Measurements from ENCODE around the gene GABRA5.

GABRA5 gene

DNA sequence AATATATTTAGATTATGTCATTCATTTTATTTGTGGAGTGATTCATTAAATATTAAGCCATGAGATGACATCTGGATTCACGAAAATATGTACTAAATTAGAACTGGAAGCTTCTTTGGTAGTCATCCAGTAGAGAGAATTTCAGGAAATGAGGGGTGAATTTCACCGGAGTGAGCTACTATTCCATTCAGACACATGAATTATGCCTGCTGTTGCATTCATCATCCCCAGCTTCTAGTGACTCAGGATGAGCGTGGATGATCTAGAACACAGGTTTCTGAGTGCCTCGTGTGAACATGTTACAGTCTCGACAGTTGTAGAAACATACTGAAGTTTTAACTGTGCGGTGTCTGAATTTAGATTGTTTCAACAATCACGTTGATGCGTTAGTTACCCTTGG is 61.2 kb downstream of the GABRA5 start:
- DNase-seq (ENCODE audit: low read depth in 3 of 3): no peak

- no peak for DNase-seq (ENCODE audit: low read depth in 3 of 3)
Observed at GRCh38 chr15:26929588-26929987, 62.7 kb downstream of the GABRA5 start.

DNA sequence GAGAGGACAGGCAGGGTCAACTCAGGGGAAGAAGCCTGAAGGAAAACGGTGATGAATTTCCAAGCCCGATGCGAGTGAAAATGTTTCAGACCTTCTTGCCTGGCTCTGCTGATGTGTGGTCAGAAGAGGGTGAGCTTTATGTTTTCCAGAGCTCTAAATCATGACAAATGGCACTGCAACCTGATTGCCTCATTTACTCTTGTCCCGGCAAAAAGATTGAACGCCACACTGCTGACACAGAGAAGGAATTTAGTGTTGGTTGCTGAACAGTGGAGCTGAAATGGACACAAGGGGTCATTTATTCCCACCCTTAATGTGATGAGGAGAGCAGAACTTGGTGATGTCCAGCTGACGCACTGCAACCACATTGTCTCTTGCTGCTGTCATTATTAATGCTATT is 68.0 kb downstream of the GABRA5 start:
- no peak for DNase-seq (ENCODE audit: low read depth in 3 of 3)

- DNase-seq (ENCODE audit: low read depth in 3 of 3): no peak
Observed at GRCh38 chr15:26935322-26935721, 68.5 kb downstream of the GABRA5 start.

DNA sequence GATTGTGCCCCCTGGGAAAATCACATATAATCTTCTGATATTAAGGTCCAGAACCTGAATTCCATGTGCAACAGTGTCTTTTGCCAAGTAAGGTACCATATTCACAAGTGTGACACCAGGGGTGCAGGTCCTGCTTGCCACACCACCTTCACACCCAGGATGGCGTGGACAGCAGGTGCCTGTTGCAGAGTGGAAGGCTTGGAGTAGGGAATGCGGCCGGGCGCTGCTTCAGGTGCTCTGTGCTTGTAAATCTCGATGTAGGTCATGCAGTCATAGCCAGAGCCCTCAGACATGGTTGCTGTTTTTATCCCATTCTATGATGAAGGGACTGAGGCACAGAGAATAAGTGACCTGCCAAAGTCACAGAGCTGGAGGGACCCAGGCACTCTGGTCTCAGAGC is 69.6 kb downstream of the GABRA5 start:
- DNase-seq (ENCODE audit: low read depth in 3 of 3): no peak

DNA sequence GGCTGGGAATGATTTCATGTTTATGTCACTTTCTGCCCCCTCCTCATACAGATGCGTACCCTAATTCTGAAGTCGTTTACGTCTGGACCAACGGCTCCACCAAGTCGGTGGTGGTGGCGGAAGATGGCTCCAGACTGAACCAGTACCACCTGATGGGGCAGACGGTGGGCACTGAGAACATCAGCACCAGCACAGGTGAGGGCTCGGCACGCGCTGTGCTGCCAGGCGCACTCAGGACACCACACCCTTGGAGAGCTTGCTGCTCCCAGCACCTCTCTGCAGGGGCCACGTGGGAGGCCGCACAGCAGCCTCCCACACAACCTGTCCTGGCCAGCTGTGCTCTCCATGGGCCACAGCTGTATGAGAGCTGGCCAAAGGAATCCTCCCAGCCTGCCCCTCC is 70.3 kb downstream of the GABRA5 start:
- no peak for DNase-seq (ENCODE audit: low read depth in 3 of 3)

- DNase-seq (ENCODE audit: low read depth in 3 of 3): no peak
Observed at GRCh38 chr15:26939398-26939797, 72.5 kb downstream of the GABRA5 start.

GRCh38 chr15:26941489-26941888 is 74.6 kb downstream of the GABRA5 start:
- DNase-seq (ENCODE audit: low read depth in 3 of 3): no peak

DNA sequence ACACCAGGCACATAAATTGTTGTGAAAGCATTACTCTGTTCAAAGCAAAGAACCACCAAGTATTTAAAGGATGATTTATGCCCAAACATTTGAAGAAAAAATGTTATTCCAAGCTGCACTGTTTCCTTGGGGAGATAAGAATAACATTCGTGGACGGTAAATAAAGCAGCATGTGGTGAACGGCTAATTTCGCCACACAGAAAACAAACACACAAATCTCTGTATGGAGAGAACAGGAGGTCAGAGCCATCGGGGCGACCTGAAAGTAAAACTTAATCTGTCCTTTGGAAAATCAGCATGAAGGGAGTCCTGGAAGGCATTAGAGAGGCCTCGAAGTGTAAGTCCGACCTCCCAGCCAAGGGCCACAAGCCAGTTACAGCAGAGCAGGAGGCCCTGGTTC is 77.0 kb downstream of the GABRA5 start:
- DNase-seq (ENCODE audit: low read depth in 3 of 3): no peak

- DNase-seq (ENCODE audit: low read depth in 3 of 3): no peak
Observed at GRCh38 chr15:26945046-26945445, 78.2 kb downstream of the GABRA5 start.

DNA sequence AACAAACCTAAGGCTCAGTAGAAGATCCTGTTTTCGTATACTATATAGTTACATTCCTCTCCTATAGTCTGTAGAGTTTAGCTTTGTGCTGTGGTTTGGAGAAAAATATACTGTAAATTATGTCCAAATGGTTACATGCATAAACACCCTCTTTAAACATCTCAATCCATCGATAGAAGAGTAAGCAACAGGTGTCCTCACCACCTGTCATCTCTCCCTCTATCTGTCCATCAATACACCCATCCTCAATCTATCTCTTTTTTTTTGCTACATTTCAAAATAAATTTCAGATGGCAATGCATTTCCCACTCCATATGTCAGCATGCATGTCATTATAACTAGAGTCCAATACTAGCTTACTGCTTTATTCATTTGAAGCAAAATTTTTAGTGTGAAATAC is 83.1 kb downstream of the GABRA5 start:
- no peak for DNase-seq (ENCODE audit: low read depth in 3 of 3)

- no peak for DNase-seq (ENCODE audit: low read depth in 3 of 3)
Observed at GRCh38 chr15:26954403-26954802, 87.5 kb downstream of the GABRA5 start.

- DNase-seq (ENCODE audit: low read depth in 3 of 3): no peak
Observed at GRCh38 chr15:26967719-26968269, 100.9 kb downstream of the GABRA5 start.

- no peak for DNase-seq (ENCODE audit: low read depth in 3 of 3)
Observed at GRCh38 chr15:26968806-26969205, 101.9 kb downstream of the GABRA5 start.

- DNase-seq (ENCODE audit: low read depth in 3 of 3): no peak
Observed at GRCh38 chr15:26970712-26971210, 103.9 kb downstream of the GABRA5 start, which contains the start of gene GABRG3. TSS of gene GABRG3 (plus strand) at chr15:26971181.

- no peak for DNase-seq (ENCODE audit: low read depth in 3 of 3)
Observed at GRCh38 chr15:26971271-26972018, 104.6 kb downstream of the GABRA5 start.

DNA sequence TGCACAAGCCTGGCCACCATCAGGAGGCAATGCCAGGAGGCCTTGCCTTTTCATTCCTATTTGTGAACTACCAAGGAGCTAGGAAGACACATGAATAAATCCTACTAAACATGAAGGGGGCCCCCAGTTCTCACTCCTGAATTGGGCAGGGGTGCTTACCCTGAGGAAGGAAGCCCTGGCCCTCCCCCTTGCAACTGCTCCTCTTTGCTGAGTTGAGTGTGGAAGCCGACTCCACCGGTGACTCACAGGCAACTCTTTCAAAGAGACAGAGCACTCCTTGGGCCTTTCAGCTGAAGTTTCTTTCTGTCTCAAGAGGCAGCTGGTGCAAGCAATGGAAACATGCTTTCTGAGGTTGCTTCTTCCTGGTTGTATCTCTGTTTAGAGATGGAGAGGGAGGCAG is 105.8 kb downstream of the GABRA5 start:
- no peak for DNase-seq (ENCODE audit: low read depth in 3 of 3)

DNA sequence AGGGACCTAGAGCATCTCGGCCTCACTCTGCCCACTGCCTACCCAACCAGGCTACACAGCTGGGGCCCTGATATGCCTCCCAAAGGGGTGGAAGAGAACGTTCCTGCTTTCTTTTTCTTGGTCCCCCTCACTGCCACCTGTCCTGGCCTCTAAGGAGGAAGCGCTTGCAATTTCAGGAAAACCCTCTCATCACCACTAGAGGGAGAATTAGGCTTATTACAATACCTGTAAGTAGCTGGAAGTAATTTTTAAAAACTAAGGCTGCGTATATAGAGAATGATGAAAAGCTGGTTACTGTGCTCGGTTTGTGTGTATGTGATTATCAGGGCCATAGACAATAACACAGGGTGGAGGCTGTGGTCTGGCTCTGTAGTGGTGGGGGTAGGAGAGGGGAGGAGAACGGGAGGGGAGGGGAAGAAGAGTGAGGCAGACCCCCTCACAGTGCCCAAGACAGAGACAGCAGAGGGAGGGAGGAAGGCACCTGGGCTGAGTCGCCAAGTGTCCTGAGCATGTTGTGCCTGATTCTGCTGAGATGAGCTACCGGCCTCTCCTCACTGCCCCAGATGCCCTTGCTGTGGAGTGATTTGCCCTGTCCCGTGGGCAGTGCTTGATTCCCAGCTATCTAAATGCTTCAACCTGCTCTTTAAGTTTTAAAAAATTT is 107.4 kb downstream of the GABRA5 start:
- no peak for DNase-seq (ENCODE audit: low read depth in 3 of 3)

- DNase-seq (ENCODE audit: low read depth in 3 of 3): no peak
Observed at GRCh38 chr15:26981492-26981891, 114.6 kb downstream of the GABRA5 start.

DNA sequence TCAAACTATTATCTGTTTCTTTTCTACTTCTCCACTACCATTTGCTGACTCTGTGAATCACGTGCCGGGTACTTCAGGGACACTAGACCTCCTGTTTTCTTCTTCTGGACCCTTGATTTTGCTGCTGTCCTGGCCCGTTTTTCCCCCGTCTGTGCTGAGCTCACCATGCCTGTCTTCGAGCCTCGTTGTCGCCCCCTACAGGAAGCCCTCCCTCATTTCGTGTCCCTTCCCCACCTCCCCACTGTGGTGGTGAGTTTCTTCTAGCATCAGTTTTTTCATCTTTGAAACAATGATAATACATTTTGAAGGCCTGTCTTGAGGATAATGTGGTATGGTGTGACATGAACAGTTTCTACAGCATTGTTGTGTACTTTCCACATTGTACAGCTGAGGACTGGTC is 117.0 kb downstream of the GABRA5 start:
- DNase-seq (ENCODE audit: low read depth in 3 of 3): no peak

- DNase-seq (ENCODE audit: low read depth in 3 of 3): no peak
Observed at GRCh38 chr15:26985050-26985449, 118.2 kb downstream of the GABRA5 start.

DNA sequence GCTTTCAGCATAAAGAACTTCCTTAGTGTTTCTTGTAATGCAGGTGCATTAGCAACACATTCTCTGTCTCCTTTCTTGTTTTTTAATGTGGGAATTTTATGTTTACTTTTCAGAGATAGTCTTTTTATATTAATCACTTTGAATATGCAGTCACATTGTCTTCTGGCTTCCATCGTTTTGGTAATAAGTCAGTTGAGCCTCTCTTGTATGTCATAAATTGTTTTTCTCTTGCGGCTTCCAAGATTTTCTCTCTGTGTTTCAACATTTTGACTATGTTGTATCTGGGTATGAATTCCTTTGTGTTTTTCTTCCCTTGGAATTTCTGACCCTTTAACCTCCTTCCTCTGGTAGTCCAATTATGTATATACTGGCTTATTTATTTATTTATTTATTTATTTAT is 129.4 kb downstream of the GABRA5 start:
- no peak for DNase-seq (ENCODE audit: low read depth in 3 of 3)

All from stimulated activated CD4-positive, alpha-beta T cell treated with anti-CD3 and anti-CD28 coated beads, TNF-alpha, amount 100 ng/mL, for 48 hours (primary cell).